Measurements from ENCODE around the gene KCNA10.

DNA sequence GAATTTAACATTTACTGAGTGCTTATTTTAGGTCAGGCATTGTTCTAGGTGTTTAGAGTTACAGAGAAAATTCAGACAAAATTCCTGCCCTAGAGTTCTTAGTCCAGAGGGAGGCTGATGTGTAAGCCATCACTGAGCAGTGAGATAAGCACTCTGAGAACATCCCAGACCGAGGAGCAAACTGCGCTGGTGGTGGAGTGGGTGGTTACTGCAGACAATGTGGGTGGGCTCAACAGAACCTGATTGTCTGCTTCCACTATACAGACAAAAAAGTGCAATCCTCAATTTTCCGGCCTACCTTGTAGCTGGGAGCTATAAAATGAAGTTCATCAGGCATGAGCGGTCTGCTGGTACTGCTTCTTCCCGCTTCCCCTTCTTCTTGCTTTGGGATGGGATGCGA, 44.5 kb downstream of the KCNA10 start:
- no peak for TF ChIP-seq CTCF (IDR thresholded peaks at IDR 0.05)
- no peak for TF ChIP-seq POLR2A (IDR thresholded peaks at IDR 0.05)
- no peak for TF ChIP-seq POLR2AphosphoS5 (IDR thresholded peaks at IDR 0.05)

Measured in prostate gland (tissue), 2 donors.